Heart left ventricle (tissue), 16 donors: ENCODE measurements around the gene PDE10A. TPM values are rescaled to one million over a fixed set of nuclear protein-coding genes. Genes with fewer than 3 reads are reported as not detected.
A peak's percentile ranks its signal among the peaks of the same experiment; 100 is the strongest.

Experiments
- ATAC-seq, 4 donors: fragments of 200-7000 bp; cut with Tn5 transposase; one replicate each; pipeline ENCODE4 v1.9.1; 2020 to 2022; ENCODE audit warnings: moderate library complexity in 4 of 4, mild to moderate bottlenecking in 3 of 4, moderate number of reproducible peaks in 1 of 4
- DNase-seq, 5 donors: peaks; one replicate each; pipeline ENCODE4 v3.0.0-alpha.2; 2020
- H3K27ac ChIP-seq, 12 donors: fragments of 200-600 bp; sonication (generic) in 4 of 12; one replicate each; pipeline versions ENCODE4 v1.5.0 to v1.8.0; 2016 to 2022; ENCODE audit warnings: mild to moderate bottlenecking in 2 of 12
- H3K27me3 ChIP-seq, 9 donors: fragments of 200-600 bp; sonication (generic) in 2 of 9; one replicate each; pipeline versions ENCODE4 v1.5.1 to v1.8.0; 2016 to 2022; ENCODE audit warnings: mild to moderate bottlenecking in 3 of 9
- H3K36me3 ChIP-seq, 9 donors: fragments of 200-600 bp; sonication (generic) in 2 of 9; one replicate each; pipeline versions ENCODE4 v1.5.0 to v1.8.0; 2018 to 2022; ENCODE audit warnings: mild to moderate bottlenecking in 2 of 9
- H3K4me1 ChIP-seq, 12 donors: fragments of 200-600 bp; sonication (generic) in 4 of 12; one replicate each; pipeline versions ENCODE4 v1.5.0 to v1.8.0; 2016 to 2022; ENCODE audit warnings: mild to moderate bottlenecking in 3 of 12
- H3K4me3 ChIP-seq, 12 donors: fragments of 200-600 bp; sonication (generic) in 4 of 12; one replicate each; pipeline versions ENCODE4 v1.5.0 to v1.8.0; 2017 to 2022; ENCODE audit warnings: mild to moderate bottlenecking in 9 of 12, moderate library complexity in 4 of 12
- H3K9me3 ChIP-seq, 12 donors: fragments of 200-600 bp; sonication (generic) in 4 of 12; one replicate each; pipeline versions ENCODE4 v1.5.0 to v1.8.0; 2016 to 2022; ENCODE audit warnings: mild to moderate bottlenecking in 1 of 12
- POLR2A ChIP-seq, 2 donors: fragments of 450-650 bp; IDR thresholded peaks; one replicate each; pipeline ENCODE4 v1.6.1; 2017; ENCODE audit warnings: antibody characterized with exemption in 2 of 2, mild to moderate bottlenecking in 2 of 2, moderate library complexity in 2 of 2
- WGBS, 4 donors: extraction: QIAGEN DNeasy Blood & Tissue Kit in 2 of 4; methylation state at CpG; one replicate each; pipeline versions ENCODE4 v1.1.5 to v1.1.7; 2013 to 2018; 5-methylcytosine and 5-hydroxymethylcytosine counted together
- intact Hi-C, 10 donors: fragments of 100-400 bp; cut with DNase I; formaldehyde crosslinking; loops; one replicate each; pipeline versions ENCODE4 v1.11.1 to v1.14.2; 2022
- polyA plus RNA-seq, 2 donors: library from polyadenylated mRNA; stranded (reverse); fragments of 200-250 nt; gene quantifications; one replicate each; pipeline ENCODE4 v1.2.3, GENCODE V29; 2013
- total RNA-seq, 9 donors: library from RNA; depleted of rRNA in 2 of 9; stranded (reverse); fragments of >200 nt in 2 of 9; fragmentation: NEBNext Ultra II Directional in 3 of 9; extraction: Animal tissue kit (Norgen Biotek cat#: 25700) in 3 of 9; gene quantifications; one replicate each; pipeline versions ENCODE4 v1.1.0 to v1.2.4, GENCODE V29; 2016 to 2023
- TF ChIP-seq, protein P1 (sequence below), 12 donors: fragments of 200-600 bp; sonication (generic) in 4 of 12; IDR thresholded peaks; one replicate each; pipeline versions ENCODE4 v1.5.0 to v1.8.0; 2018 to 2022; ENCODE audit warnings: antibody characterized with exemption in 12 of 12, mild to moderate bottlenecking in 5 of 12
- donor health status: ischemic (EF 13 %, LVEDD 7.1; RV severe dilation, severe dysfunction).
- donor health status: healthy with polysubstance abuse.
- donor health status: DM: no; HTN: yes; CAD: no.
- donor health status: DM: no; HTN: no; CAD: no.
- donor health status: ischemic (EF 25% LVEDD 6.9; RV normal size, moderate dysfunction).
- donor health status: ischemic (EF 25% LVEDD 5.7; RV mildly dilated, moderate dysfunction).
- donor health status: healthy.
- donor health status: DM: yes; HTN: yes; CAD: no.
- donor health status: ischemic (EF 35%, LVEDD 5.7; RV mildly dilated, moderate dysfunction).
- donor health status: nonischemic (EF 11% LVEDD 7.7; RV severe dilation, severe dysfunction).
- donor health status: DM: yes; HTN: yes; CAD: no.
- donor health status: PGD.
- donor health status: ischemic (EF 29% LVEDD 5.4; RV normal size, mild dysfunction).
- donor health status: nonischemic (EF 23%, LVEDD 6.1; RV moderate dilation, normal function).

The PDE10A gene
- total and polyA plus RNA-seq, 11 donors: 4.2 to 22.4 (median 12.8) TPM

GRCh38 chr6:165701005-165701404 is 38.0 kb upstream of the PDE10A start:
- Histone ChIP-seq H3K27ac (peak overlapping the region in 10 of 12 donors; percentile 50 to 84 (median 67)), H3K4me1 (peaks cover 0 to 28% (median 12%) of the 10 kb centered on the region in 12 donors), H3K4me3 (no peak overlapping the region), H3K27me3 (no peaks in the 10 kb centered on the region), H3K36me3 (no peaks in the 10 kb centered on the region), H3K9me3 (peaks cover 0 to 28% (median 10%) of the 10 kb centered on the region in 12 donors)
- peak in 4 of 5 donors; percentile 52 to 63 (median 56) for DNase-seq
- intact Hi-C loops: loop anchor here in 2 of 10 donors (2.0 to 5.0 kb wide), 2 partner anchors 34 to 38 kb away; partner anchors contain the start of gene PDE10A (in 1 of the 2)
- 25 to 48% (median 41%) methylated on average over 4 of the region's 4 CpGs for WGBS, 4 donors
- peak; percentile 82 to 89 (median 86) for ATAC-seq
- TF ChIP-seq, protein P1, sequence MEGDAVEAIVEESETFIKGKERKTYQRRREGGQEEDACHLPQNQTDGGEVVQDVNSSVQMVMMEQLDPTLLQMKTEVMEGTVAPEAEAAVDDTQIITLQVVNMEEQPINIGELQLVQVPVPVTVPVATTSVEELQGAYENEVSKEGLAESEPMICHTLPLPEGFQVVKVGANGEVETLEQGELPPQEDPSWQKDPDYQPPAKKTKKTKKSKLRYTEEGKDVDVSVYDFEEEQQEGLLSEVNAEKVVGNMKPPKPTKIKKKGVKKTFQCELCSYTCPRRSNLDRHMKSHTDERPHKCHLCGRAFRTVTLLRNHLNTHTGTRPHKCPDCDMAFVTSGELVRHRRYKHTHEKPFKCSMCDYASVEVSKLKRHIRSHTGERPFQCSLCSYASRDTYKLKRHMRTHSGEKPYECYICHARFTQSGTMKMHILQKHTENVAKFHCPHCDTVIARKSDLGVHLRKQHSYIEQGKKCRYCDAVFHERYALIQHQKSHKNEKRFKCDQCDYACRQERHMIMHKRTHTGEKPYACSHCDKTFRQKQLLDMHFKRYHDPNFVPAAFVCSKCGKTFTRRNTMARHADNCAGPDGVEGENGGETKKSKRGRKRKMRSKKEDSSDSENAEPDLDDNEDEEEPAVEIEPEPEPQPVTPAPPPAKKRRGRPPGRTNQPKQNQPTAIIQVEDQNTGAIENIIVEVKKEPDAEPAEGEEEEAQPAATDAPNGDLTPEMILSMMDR (IDR thresholded peaks at IDR 0.05): no peak

- TF ChIP-seq, protein P1 (IDR thresholded peaks at IDR 0.05): no peak
- TF ChIP-seq POLR2A (IDR thresholded peaks at IDR 0.05): no peak
- H3K9me3 ChIP-seq: peaks cover 0 to 28% (median 10%) of the 10 kb centered on the region in 12 donors
- DNase-seq (no peak), ATAC-seq (no peak)
- intact Hi-C loops: no loop called here
- H3K4me3 ChIP-seq: no peak overlapping the region
- H3K36me3 ChIP-seq: no peaks in the 10 kb centered on the region
- no peaks in the 10 kb centered on the region for H3K27me3 ChIP-seq
- H3K27ac ChIP-seq: no peak overlapping the region
- H3K4me1 ChIP-seq: peaks cover 0 to 40% (median 12%) of the 10 kb centered on the region in 12 donors
These were observed 35.8 kb upstream of the PDE10A start for GRCh38 chr6:165698868-165699267.

DNA sequence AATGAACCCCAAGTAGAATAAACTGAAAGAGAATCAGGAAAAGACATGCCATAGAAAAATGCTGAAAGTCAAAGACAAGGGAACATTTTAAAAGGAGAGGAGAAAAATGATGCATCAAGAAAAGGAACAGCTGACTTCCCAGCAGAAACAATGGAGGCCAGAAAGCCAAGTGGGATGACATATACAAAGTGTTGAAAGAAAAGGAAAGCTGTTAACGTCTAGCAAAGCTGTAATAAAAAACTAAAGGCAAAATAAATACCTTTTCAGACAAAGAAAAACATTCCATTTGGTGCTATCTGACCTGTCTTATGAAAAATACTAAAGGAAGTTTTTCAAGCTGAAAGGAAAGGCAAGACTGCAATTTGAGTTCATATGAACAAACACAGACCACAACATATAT is 34.1 kb upstream of the PDE10A start:
- Histone ChIP-seq H3K27ac (no peak overlapping the region), H3K9me3 (peaks cover 0 to 28% (median 10%) of the 10 kb centered on the region in 12 donors), H3K27me3 (no peaks in the 10 kb centered on the region), H3K4me3 (no peak overlapping the region), H3K4me1 (peaks cover 0 to 31% (median 12%) of the 10 kb centered on the region in 12 donors), H3K36me3 (no peaks in the 10 kb centered on the region)
- WGBS, 4 donors: 33 to 47% (median 39%) methylated on average over 1 of the region's 1 CpG
- ATAC-seq (no peak), DNase-seq (no peak)
- no peak for TF ChIP-seq POLR2A (IDR thresholded peaks at IDR 0.05)
- TF ChIP-seq, protein P1 (IDR thresholded peaks at IDR 0.05): no peak
- intact Hi-C loops: no loop called here

DNA sequence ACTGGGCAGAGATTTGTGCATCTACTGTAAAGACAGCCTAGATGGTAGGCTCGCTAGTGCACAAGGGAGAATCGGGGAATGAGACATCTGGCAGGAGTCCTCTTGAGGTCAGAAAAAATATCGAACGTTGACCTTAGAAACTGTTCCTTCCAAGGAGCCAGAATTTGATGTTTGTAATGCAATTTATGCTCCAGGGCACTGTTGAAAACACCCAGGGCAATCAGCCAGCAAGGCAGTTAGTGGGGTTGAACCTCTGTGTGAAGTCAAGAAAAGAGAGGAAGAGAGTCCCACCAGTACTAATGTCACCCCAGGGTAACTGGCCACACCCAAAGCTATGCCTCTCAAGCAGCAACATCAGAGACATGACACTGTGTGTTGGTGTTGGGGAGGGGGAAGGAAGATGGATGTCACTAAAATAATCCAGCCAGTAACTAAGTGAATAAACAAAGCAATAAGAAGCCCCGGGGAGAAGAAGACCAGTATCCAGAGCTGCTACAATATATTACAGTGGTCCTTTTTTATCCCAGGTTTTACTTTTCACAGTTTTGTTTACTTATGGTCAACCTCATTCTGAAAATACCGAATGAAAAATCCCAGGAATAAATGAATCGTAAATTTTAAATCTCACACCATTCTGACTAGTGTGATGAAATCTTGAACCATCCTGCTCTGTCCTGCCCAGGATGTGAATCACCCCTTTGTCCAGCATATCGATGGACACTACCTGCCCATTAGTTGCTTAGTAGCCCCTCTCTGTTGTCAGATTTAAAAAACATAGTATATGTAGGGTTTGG is 32.9 kb upstream of the PDE10A start:
- Histone ChIP-seq H3K36me3 (no peaks in the 10 kb centered on the region), H3K9me3 (peaks cover 0 to 28% (median 10%) of the 10 kb centered on the region in 12 donors), H3K4me3 (no peak overlapping the region), H3K27me3 (no peaks in the 10 kb centered on the region), H3K27ac (peak overlapping the region in 3 of 12 donors; percentile 44 to 62 (median 61)), H3K4me1 (peaks cover 0 to 31% (median 9%) of the 10 kb centered on the region in 12 donors)
- no peak for TF ChIP-seq POLR2A (IDR thresholded peaks at IDR 0.05)
- TF ChIP-seq, protein P1 (IDR thresholded peaks at IDR 0.05): no peak
- ATAC-seq (no peak), DNase-seq (no peak)
- intact Hi-C loops: loop anchor here in 1 of 10 donors (2.0 kb wide), 1 partner anchor 31 kb away; no protein-coding TSS in a partner anchor
- WGBS, 4 donors: 71 to 85% (median 77%) methylated on average over 8 of the region's 8 CpGs
